ENCODE data around the gene FGD4. TPM values are rescaled to one million over a fixed set of nuclear protein-coding genes. Genes with fewer than 3 reads are reported as not detected.

Gene FGD4
- total and polyA plus RNA-seq, 2 donors (not counting 3 experiments of a cell fraction or from before 2014, with no cell fraction given): 6.6 to 44.7 TPM

- TF ChIP-seq POLR2AphosphoS5 (IDR thresholded peaks at IDR 0.05; ENCODE audit: insufficient read depth, low read depth, low read length) (no peak), FOS (IDR thresholded peaks at IDR 0.05; ENCODE audit: borderline replicate concordance, insufficient read depth, low read length) (no peak), POLR2A (IDR thresholded peaks at IDR 0.05; ENCODE audit: low read depth, low read length) (no peak), EZH2 (IDR thresholded peaks at IDR 0.05; ENCODE audit: borderline replicate concordance, low read depth, low read length, severe bottlenecking) (no peak), CTCF (IDR thresholded peaks at IDR 0.05; ENCODE audit: extremely low read depth in 1 of 2, insufficient read depth in 1 of 2, low read depth in 1 of 2, low read length in 2 of 2) (no peak), MYC (IDR thresholded peaks at IDR 0.05; ENCODE audit: low read depth, low read length) (no peak), GATA2 (IDR thresholded peaks at IDR 0.05; ENCODE audit: insufficient read depth, insufficient read length, low read depth, low read length) (no peak), JUN (IDR thresholded peaks at IDR 0.05; ENCODE audit: borderline replicate concordance, insufficient read depth, insufficient read length, low read depth) (no peak), MAX (IDR thresholded peaks at IDR 0.05; ENCODE audit: insufficient read depth, insufficient read length) (no peak)
- ChIA-PET CTCF (no interaction called here), POLR2A (no interaction called here)
- Histone ChIP-seq H3K27me3 (ENCODE audit: control insufficient read depth in 2 of 2, insufficient read depth in 2 of 2, low read length in 2 of 2) (no peaks in the 10 kb centered on the region), H4K20me1 (replicated peaks; ENCODE audit: control insufficient read depth, extremely low read depth, insufficient read depth, low read length) (no peaks in the 10 kb centered on the region), H3K9me3 (replicated peaks; ENCODE audit: control insufficient read depth, insufficient read depth, low read length) (no peaks in the 10 kb centered on the region), H3K79me2 (ENCODE audit: control insufficient read depth, insufficient read depth, low read length) (no peaks in the 10 kb centered on the region), H3K4me2 (ENCODE audit: insufficient read depth, low read length) (no peak overlapping the region), H3K4me1 (ENCODE audit: control insufficient read depth, extremely low read depth, insufficient read depth, low read length) (no peaks in the 10 kb centered on the region), H3K27ac (ENCODE audit: insufficient read depth, low read depth, low read length) (no peak overlapping the region), H2AFZ (ENCODE audit: low read depth, low read length) (no peak overlapping the region), H3K36me3 (ENCODE audit: control insufficient read depth in 2 of 2, extremely low read depth in 1 of 2, insufficient read depth in 2 of 2, low read length in 2 of 2) (no peaks in the 10 kb centered on the region), H3K9ac (replicated peaks; ENCODE audit: extremely low read depth, insufficient read depth, low read length) (no peak overlapping the region), H3K9me1 (replicated peaks; ENCODE audit: control insufficient read depth, extremely low read depth, insufficient read depth, low read length) (no peaks in the 10 kb centered on the region), H3K4me3 (replicated peaks in 1 of 3; ENCODE audit: insufficient read depth in 1 of 3, low read depth in 1 of 3, low read length in 3 of 3) (no peak overlapping the region)
- dilution Hi-C loops (cut with MboI; ENCODE audit: extremely low pct_ligation_motif_present, low sequenced_read_pairs): no loop called here
- FAIRE-seq (no peak), DNase-seq (ENCODE audit: low read depth, low spot score) (no peak)
- intact Hi-C loops (cut with micrococcal nuclease): no loop called here
- no TSS peak for BruUV-seq (replicated peaks)
Observed at GRCh38 chr12:32516230-32516629, 116.9 kb downstream of the FGD4 start.

Data from endothelial cell of umbilical vein (primary cell).